Stimulated activated naive CD8-positive, alpha-beta T cell treated with anti-CD3 and anti-CD28 coated beads, Interleukin-15, Interleukin-2, amounts not matched to agents 100 U/mL and 50 U/mL, for 24 hours (primary cell): ENCODE results near the gene RASSF7.

Experiments
- ATAC-seq: fragments of 150-1000 bp; cut with Tn5 transposase; one replicate; pipeline ENCODE4 v1.10.0; 2021
- DNase-seq: peaks from one replicate; pipeline ENCODE4 v3.0.0; 2021

Gene RASSF7

GRCh38 chr11:532986-533585 is 27.7 kb upstream of the RASSF7 start:
- DNase-seq (no peak), ATAC-seq (no peak)

DNA sequence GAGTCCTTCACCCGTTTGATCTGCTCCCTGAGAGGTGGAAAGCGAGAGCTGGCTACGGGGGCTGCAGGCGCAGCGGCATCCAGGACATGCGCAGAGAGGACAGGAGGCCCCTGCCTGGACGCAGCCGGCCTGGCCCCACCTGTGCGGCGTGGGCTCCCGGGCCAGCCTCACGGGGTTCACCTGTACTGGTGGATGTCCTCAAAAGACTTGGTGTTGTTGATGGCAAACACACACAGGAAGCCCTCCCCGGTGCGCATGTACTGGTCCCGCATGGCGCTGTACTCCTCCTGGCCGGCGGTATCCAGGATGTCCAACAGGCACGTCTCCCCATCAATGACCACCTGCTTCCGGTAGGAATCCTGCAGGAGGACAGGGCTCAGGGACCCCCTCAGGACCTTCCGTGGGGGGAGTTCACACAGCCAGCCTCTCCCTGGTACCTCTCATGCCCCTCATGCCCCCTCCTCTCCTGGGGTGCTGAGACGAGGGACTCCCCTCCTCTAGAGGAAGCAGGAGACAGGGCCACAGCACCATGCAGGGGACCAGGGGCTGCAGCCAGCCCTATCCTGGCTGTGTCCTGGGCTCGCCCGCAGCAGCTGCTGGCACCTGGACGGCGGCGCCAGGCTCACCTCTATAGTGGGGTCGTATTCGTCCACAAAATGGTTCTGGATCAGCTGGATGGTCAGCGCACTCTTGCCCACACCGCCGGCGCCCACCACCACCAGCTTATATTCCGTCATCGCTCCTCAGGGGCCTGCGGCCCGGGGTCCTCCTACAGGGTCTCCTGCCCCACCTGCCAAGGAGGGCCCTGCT is 27.0 kb upstream of the RASSF7 start:
- no peak for ATAC-seq
- no peak for DNase-seq

DNA sequence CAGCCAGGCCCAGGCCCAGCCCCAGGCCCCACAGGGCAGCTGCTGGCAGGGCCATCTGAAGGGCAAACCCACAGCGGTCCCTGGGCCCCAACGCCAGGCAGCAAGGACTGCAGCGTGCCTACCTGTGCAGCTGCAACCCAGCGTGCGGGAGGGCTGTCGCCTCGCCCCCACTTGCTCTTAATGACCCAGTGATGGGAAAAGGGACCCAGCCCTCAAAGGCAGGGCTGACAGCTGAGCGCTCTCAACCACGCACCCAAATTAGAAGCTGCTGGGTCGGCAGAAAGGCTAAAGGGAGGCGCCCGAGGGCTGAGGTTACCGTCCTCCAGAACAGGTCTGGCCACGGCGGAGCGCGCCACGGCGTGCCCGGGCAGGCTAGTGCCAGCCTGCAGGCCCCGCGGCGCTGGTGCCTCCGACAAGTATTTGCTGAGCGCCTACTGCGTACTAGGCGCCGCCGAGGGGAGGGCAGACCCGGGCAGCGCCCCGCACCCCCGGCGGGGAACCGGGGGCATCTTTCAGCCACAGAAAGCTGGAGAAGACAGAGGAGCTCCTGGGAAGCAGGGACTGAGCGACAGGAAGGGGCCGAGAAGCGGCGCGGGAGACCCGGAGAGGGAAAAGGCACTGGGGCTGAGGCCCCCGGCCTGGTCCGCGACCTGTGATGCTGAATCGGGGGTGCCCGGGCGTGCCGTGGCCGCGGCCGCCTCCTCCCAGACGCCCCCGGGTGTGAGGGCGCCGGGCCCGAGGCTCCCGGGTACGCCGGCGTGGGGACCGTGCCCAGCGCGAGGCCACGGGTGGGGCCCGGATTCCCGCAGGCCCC is 26.2 kb upstream of the RASSF7 start:
- ATAC-seq: no peak

GRCh38 chr11:535210-535518 is 25.6 kb upstream of the RASSF7 start:
- DNase-seq: no peak
- ATAC-seq: peak; percentile 3

More for the DNA sequence above, 26.2 kb upstream of the RASSF7 start:
- peak; percentile 48 for DNase-seq

DNA sequence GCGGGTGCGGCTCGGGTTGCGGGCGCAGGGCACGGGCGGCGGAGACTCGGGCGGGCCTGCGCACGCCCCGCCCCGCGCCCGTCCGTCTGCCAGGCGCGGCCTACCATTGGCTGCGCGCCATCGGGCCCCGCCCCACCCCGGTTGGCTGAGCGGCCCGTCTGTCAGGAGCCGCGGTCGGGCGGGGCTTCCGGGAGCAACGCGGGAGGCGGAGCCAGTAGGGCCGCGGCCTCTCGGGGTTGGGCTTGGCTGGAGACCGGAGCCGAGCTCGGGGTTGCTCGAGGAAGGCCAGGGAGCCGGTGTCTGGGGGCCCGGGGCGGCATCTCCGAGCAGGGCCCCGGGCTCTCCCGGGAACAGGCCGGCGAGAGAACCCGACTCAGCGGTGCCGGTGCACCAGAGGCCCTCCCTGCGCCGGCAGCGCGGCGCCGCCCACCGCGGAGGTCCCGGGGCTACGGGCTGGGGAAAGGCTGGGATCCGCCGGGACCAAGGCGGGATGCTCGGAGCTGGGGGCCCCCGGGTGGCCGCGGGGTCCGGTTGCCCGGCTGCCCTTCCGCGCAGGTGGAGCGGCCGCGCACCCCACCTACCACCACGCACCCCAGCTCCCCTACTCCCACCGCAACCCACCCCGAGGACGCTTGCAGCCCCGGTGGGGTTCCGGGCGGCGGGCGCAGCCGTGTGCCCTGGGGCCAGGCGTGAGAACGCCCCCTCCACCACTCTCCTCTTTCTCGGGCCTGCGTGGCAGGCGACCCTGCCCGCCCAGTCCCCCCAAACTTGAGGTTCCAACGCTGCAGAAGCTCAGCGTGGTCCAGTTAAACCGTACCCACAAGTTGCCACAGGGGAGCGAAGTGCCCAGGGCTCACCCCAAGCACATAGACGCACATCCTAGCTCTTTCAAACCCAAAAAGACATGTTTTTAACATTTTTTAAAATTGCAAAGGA is 25.0 kb upstream of the RASSF7 start, which contains the start of gene HRAS:
Gene HRAS (minus strand): TSS at position 58 of the 936 bp plus-strand sequence.
- DNase-seq: peak; percentile 98
- ATAC-seq: peak; percentile 90

DNA sequence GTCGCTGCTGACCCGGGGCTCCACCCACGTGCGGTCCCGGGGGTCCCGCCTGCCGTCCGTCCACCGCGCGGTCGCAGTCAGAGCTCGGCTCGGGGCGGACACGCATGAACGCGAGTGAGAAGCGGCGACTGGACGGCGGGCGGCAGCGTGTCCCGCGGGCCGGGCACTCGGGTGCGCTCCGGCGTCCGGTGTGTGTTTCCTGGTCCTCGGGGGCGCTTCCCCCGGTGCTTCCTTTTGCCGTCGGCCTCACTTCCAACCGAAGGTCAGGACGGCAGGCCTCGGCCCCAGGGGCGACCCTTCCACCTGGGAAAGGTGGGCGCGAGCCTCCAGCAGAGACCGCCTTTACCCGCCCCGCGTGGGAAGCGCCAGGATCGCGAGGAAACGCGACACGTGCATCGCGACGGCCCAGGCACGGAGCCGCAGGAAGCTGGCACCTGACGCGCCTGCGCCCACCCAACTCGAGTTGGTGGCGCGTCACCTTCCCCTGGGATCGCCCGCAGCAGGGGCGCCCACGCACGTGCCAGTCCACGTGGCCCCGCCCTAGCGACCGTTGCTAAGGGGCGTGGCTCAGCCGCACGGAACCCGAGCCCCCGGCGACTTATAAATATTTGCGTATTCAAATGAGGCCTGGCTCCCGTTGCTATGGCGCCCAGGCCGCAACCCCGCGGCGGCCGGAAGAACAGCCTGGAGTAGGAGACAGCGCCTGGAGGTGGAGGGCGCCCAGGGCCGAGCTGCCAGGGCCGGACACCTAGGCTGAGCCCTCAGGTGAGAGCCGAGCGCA is 23.7 kb upstream of the RASSF7 start, which contains the start of gene LRRC56:
Gene LRRC56 (plus strand): TSS at position 687 of the 781 bp plus-strand sequence. CDS start 3,158 bp downstream, outside the sequence.
- ATAC-seq: peak; percentile 45

GRCh38 chr11:537622-538430 is 22.9 kb upstream of the RASSF7 start:
- no peak for DNase-seq

More for the DNA sequence above, 23.7 kb upstream of the RASSF7 start, which contains the start of gene LRRC56:
- DNase-seq: peak; percentile 94

DNA sequence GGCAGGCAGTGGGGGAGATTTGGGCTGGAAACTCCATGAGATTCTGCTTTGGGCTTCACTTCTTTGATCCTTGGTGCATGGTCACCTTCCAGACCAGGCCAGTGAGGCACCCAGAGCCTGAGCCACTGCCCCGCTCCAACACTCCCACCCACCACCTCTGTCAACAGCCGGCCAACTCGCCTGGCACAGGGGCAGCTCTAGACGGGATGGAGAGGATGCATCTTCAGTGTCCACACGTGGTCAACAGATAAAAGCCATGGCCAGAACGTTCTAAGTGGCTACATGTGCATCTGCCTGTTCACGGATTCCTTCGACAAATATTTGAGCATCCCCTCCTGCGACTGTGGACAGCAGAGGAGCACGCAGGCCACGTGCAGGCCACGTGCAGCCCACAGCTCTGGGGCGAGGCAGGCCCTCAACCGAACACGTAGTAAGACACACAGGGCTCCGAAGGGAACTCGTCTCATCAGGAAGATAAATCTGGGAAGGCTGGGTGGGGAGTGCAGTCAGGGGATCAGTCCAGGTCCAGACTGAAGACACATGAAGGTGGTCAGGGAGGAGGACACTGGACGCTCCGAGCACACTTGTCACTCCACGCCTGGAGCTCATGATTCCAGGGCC is 22.2 kb upstream of the RASSF7 start:
- DNase-seq: no peak
- no peak for ATAC-seq

More at GRCh38 chr11:537622-538430, 22.9 kb upstream of the RASSF7 start:
- ATAC-seq: no peak

DNA sequence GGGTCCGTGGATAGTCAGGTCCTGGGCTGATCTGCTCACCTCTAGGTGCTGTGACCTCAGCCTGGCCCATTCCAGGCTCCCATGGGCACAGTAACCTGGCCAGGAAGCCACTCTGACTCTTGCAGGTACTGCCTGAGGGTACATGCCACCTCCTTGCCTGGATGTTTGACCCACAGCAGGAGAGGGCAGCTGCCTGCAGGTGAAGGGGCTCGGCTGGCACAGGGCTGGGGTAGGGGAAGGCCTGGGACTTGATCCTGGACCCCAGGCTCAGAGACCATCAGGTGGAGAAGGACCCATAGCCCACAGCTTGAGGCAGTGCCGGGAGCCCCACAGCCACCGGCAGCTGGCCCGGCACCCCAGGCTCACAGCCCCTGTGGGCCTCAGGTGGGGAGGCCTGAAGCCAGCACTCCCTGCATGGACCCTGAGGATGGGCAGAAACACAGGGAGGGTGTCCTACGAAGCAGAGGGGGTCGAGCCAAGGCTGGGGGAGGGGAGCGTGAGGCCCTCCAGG is 20.7 kb upstream of the RASSF7 start:
- DNase-seq (no peak), ATAC-seq (no peak)

DNA sequence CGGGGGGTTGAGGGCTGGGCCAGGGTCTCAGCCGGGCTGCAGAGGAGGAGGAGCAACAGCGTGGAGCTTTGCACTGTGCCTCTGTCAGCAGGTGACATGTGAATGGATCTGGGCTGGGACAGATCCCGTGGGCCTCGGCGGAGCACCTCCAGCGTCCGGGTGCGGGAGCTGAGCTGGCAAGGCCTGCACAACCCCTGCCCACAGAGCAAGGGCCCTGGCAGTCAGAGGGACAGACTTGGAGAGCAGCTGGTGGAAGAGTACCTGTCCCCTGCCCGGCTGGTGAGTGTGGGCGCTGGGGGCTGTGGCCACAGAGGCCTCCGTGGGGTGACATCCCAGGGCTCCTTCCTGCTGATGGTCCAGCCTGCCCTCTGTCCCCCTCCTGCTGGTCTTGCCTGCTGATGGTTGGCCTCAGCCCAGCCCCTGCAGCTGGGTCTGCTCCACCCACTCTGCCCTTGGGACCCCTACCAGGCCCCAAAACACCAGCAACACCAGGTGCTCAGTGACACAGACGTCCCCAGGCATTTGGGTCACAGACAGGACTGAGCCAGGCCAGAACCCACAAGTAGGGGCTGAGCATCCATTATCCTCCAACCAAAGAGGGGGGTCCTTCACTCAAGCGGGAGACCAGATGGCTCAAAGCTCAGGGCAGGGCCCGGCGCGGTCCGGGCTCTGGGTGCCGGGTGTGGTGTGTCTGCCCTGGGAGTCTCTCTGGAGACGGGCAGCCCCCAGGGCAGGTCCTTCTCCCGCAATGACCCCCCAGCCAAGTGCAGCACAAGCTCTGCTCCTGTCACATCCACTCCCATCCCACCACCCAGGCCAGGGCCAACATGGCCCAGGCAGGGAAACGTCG is 20.0 kb upstream of the RASSF7 start:
- ATAC-seq (no peak), DNase-seq (no peak)

- DNase-seq: no peak
- ATAC-seq: no peak
Observed at GRCh38 chr11:541433-541885, 19.3 kb upstream of the RASSF7 start.

DNA sequence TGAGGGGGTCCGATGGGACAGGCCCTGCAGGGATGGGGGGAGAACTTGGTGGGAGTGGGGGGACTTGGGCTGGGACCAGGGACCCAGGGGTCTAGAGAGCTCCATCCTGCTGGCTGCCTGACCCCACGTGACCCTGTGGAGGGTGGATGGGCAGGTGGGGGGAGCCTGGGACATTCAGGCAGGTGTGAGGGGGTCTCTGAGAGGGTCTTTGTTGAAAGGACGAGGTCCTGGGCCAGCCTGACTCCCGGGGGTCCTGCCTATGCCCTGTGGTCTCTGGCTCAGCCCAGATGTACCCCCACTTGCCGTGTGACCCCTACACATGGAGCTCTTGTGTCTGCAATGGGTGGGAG is 16.0 kb upstream of the RASSF7 start:
- ATAC-seq: no peak
- no peak for DNase-seq

DNA sequence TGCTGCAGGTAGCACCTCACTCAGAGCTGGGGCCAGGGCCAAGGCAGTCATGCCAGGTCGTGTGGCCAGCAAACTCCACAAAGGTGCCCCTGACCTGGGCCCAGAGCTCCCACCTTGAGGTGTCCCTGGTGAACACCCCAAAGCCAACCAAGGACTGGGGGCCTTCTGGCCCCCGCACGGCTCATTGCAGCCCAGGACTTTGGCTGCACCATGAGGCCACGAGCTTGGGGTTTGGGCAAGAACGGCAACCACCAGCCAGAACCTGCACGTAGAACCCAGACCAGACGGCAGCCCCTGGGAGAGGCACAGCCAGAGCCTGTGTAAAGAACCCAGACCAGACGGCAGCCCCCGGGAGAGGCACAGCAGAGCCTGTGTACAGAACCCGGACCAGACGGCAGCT is 15.6 kb upstream of the RASSF7 start:
- DNase-seq: no peak
- no peak for ATAC-seq

DNA sequence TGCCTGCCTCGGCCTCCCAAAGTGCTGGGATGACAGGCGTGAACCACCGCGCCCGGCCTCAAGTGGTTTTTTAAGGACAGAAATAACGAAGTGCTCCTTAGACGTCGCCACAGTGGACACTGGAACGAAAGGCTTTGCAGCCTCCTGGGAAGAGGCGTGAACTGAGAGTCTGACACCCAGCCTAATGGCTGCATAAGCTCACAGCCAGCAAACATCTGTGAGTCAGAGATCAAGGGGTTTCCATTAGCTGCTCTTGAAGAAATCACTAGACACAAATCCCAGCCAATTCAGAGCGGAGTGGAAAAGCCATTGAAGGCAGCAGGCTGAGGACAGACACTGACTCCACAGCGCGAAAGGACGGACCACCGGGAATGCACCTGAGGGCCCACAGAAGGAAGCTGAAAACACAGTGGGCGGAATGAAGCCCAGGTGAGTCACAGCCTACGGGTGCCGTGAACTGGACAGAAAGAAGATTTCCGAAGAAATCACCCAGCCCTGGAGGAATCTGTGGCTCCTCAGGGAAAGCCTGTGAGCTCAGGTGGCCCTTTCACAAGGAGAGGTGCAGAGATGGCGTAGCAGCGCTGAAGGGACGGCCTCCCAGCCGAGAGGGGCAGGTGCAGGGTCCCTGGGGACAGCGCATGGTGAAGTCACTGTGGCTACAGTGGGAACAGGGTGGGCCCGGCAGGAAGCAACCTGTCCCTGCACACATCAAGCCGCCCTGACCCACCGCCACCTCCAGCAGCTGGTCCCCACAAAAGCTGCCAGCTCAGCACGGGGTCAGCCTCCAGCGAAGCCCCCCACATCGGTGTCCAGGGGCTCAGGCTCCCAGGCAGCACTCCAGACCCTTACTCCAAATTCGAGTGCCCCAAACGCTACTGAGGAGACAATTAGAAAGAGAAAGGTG is 11.8 kb upstream of the RASSF7 start:
- ATAC-seq: no peak
- DNase-seq: no peak

DNA sequence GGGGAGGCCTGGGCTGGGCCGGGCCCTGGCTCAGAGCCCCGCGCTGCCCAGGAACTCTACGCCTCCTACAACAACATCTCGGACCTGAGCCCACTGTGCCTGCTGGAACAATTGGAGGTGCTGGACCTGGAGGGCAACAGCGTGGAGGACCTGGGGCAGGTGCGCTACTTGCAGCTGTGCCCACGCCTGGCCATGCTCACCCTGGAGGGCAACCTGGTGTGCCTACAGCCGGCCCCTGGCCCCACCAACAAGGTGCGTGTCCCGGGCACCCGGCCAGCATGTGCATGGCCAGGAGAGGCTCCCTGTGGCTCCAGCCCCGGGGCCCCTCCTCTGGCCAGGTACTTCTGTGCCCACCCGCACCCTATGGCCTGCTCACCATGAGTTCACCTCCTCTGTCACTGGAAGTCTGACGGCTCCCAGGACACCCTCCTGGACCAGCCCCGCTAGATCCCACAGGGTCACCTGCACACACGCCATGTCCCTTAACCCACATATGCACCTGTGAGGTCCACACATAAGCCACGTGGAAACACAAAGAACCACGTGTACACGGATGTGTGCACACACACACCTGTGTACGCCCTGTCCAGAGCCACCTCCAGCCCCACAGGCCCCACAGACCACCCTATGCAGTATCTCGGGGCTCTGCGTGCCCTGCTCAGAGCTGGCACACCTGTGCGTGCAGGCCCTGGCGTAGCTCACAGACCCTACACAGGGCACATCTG is 10.6 kb upstream of the RASSF7 start:
- no peak for DNase-seq
- no peak for ATAC-seq

- ATAC-seq: no peak
Observed at GRCh38 chr11:550746-551085, 10.1 kb upstream of the RASSF7 start.

DNA sequence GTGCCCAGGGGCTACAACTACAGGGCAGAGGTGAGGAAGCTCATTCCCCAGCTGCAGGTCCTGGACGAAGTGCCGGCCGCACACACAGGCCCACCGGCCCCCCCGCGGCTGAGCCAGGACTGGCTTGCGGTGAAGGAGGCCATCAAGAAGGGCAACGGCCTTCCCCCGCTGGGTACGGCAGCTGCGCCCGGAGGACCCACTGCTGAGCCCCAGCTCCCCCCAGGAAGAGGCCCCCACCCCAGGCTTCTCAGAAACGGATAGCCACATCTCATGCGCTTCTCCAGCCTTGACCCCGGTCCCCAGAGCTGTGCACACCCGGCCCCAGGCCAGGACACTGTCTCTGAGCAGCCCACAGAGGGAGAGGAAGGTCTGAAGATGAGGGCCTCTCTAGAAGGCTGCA is 9.6 kb upstream of the RASSF7 start:
- DNase-seq: no peak

More at GRCh38 chr11:550746-551085, 10.1 kb upstream of the RASSF7 start:
- no peak for DNase-seq

More for the DNA sequence above, 9.6 kb upstream of the RASSF7 start:
- no peak for ATAC-seq
